Measurements from ENCODE around the gene RELL2.
A peak's percentile ranks its signal among the peaks of the same experiment; 100 is the strongest.

RELL2 gene

DNA sequence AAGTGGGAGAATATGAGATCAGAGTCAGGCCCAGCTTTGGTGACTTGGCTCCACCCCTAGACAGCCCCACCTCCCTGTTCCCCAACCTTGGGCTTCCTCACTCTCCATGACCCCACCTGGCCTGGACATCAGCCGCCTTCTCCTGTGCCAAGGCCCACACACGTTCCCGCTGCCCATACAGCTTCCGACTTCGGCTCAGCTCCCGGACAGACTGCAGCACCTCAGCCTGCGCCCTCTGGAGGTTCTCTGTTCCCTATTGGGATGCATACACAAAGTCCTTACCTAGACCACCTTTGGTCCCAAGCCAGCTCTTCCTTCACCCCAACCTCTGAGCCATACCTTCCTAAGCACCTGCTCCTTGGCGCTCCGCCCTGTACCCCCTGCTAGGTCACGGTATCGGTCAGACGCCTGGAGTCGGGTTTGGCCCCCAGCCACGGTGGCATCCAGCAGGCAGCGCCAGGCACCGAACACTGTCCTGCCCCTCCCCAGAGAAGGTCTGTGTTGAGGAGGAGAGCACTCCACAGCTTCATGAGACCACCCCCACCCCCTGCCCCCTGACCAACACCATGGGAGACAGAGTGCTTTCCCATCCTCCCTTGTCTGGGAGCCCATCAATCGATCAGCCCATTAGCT is 12.4 kb downstream of the RELL2 start:
- DNase-seq (ENCODE audit: low spot score), result no peak

DNA sequence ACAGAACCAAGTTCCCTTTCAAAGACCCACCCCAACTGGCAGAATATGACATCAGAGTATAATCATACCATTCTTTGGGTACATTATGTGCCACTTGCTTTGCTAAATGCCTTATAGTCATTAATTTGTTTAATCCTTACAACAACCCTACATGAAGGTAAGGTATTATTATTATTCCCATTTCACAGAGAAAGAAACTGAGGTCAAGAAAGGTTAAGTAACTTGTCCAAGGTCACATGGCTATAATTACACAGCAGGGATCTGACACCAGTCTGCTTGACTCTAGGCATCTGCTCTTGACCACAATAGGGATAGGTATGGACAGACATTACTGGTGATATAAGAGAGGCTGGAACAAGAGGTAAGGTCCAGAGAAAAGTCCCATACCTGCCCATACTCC is 13.2 kb downstream of the RELL2 start:
- no peak for DNase-seq (ENCODE audit: low spot score)

DNA sequence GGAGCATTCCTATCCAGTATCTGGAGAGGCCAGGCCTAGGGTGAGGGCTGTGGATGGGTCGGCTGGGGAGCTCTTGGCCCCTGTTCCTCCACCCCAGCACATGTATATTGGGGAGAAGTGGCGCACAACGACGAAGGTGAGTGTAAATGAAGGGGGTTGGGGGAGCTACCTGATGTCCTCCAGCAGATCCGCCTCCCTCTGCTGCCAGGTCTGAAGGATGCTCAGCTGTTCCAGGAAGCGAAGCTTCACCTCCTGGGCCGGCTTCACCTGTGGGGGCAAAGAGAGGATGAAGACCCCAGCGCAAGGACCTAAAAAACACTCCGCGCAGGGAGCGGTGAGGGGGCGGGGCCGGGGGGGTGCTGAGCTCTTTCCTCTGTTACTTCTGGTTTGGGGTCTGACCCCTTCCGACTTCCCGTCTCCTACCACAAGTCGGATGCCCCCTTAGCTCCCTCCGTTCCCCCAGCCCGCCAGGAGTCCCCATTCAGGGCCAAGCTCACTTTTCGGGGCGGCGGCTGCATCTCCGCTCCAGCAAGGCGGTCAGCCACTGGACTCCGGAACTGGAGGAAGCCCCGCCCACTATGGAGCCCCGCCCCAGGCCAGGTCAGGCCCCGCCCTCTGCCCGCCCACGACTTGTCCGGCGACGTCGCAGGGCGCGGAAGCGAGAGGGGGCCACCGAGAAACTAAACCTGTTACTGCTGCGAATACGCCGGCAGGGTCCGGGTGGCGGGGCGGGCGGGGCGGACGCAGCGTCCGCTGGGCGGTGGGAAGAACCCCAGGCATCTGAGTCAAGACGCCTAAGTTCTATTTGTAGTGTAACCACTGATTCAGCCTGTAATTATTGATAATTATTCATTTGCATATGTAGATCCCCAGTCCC is 14.3 kb downstream of the RELL2 start, which contains the start of gene FCHSD1:
Gene FCHSD1, minus strand, starts transcription at position 568 of the 877 bp plus-strand sequence. Its CDS starts 50 bp downstream, at position 518.
- peak; percentile 98 for DNase-seq (ENCODE audit: low spot score)

GRCh38 chr5:141651728-141652105 is 14.9 kb downstream of the RELL2 start:
- no peak for DNase-seq (ENCODE audit: low spot score)

GRCh38 chr5:141654298-141654697 is 17.5 kb downstream of the RELL2 start:
- peak; percentile 91 for DNase-seq (ENCODE audit: low spot score)

DNA sequence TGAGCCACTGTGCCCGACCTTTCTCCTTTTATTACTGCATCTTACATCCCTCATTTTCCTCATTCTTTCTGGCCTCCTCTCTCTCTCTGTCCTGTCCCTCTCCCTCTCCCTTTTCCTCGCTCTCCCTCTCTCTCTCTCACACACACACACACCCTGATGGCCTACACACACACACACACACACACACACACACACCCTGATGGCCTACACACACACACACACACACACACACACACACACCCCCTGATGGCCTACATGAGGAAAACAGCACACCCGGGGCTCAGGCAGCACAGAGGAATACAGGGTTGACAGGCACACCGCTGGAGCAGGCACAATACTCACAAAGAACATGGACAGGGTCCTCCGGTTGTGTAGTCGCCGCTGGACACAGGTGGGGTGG is 18.2 kb downstream of the RELL2 start:
- DNase-seq (ENCODE audit: low spot score), result no peak

DNA sequence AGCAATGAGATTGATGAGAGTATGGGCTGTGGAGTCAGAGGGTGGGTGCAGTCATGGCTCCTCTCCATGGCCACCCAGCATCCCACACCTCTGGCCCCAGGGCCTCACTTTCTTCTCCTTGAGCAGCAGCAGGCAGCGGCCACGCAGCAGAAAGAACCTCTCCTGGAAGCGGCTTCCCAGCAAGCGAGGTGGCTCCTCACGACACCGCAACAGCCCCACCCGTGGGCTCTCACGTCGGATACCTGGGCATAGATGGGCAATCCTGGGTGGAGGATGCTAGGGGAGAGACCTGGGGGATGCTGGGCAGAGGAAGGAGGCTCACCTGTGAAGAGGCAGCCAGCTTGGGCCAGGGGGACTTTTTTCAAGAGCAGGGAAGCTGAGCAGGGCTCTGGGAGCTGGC is 19.6 kb downstream of the RELL2 start:
- no peak for DNase-seq (ENCODE audit: low spot score)

DNA sequence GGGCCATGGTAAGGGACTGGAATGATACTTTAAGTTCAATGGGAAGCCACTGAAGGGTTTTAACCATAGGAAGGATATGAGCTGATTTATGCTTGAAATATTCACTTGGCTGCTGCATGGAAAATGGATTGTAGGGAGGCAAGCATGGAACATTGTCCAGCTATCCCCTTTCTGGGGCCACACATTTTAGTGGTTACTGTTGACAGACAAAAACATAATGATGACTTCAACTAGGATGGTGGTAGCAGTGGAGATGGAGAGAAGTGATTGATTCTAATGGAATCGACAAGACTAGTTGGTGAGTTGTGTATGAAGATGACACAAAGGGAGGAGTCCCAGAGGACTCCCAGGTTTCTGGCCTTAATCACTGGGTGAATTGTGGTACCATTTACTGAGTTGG is 20.6 kb downstream of the RELL2 start:
- no peak for DNase-seq (ENCODE audit: low spot score)

- DNase-seq (ENCODE audit: low spot score), result peak; percentile 85
These were observed 21.2 kb downstream of the RELL2 start for GRCh38 chr5:141657937-141658545.

DNA sequence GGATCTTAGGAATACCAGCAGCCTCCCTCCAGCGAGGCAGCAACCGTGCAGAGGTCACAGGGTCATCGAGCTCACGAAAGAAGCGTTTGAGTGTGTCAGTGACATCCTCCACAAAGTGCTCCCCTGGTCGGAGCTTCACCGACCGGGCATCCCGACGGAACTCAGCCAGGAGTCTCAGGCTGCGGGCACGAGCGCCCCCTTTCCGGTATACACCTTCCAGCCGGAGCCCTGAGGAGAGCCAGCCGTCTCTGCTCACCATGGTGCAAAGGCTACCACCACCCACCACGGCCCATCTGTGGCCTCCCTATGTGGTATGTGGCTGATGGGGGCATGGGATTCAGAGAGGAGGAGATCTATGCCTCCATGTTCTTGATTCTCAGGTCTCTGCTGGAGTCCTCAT is 25.2 kb downstream of the RELL2 start:
- DNase-seq (ENCODE audit: low spot score), result no peak

DNA sequence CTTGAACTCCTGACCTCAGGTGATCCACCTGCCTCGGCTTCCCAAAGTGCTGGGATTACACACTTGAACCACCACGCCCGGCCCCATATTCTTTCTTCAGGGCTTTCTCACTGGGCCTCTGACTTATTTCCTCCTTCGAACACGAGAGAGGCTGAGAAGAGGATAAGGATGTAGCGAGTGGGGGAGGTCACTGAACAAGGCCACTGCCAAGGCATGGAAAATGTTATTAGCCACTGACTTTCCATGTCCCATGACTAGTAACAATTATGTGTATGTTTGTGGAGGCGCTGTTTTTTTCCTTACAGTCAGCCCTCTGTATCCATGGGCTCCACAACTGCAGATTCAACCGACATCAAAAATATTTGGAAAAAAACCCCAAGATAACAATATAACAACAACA is 26.7 kb downstream of the RELL2 start:
- DNase-seq (ENCODE audit: low spot score), result no peak

DNA sequence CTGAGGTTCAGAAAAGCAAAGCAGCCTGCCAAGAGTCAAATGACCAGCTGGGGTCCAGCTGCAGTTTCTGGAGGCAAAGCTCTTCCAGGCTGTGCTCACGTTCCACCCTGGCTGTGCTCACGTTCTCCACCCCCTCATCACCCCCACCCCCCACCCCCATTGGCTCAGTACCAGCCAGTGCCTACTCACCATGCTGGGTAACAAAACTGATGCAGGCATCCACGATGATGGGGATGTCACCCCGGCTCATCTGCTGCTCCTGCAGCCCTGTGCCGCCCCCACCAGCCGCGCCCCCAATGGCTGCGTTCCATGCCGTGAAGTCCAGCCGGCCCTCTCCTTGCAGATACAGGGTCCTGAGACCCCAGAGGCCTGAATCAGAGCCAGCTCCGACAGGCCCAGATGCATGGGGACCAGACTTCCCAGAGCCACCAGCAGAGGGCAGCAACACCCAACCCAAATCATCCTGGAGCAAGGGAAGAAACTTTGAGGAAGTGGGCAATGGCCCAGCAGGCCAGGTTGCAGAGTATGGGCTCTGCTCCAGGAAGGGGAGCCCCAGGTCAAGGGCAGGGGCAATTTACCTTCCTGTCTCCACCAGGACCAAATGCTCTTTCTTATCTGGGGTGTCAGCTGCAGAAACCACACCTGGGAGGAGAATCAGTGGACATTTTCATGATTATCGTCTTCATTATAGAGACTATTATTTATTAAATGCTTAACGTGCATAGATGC is 28.1 kb downstream of the RELL2 start:
- DNase-seq (ENCODE audit: low spot score), result peak; percentile 84

DNA sequence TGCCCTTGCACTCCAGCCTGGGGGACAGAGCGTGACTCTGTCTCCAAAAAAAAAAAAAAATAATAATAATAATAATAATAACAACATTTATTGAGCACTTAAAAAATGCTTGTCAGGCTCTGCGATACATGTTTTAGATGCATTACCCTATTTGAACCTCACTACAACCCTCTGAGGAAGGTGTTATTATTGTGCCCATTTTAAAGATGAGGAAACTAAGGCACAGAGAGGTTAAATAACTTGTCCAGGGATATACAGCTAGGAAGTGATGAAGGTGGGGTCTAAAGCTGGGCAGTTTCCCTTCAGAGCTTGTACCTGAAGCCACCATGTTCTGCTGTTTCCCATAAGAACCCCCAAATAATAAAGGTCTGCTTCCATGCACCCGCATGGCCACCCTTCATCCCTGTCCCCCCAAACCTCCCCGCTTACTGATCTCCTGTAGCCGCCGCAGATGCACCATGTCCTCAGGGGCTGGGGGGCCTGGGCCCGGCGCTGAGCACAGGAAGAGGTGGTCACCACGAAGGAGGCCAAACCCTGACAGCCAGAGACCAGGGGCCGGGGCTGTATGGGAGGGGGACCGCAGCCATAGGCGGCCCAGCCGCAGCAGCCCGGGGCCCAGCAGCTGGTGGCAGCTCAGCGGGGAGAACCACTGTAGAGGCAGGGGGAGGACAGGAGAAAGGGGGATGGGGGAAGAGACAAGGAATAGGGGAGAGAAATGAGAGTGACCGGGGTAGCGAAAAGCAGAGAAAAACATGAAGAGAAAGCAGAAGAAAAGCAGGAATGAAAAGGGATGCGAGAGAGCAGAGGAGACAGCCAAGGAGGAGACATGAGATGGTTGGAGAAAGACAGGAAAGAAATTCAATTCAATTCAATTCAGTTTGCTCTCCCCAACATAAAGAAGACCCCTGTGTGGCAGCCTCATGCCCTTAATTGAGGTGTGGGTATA is 29.5 kb downstream of the RELL2 start:
- no peak for DNase-seq (ENCODE audit: low spot score)

- no peak for DNase-seq (ENCODE audit: low spot score)
These were observed 31.9 kb downstream of the RELL2 start for GRCh38 chr5:141668601-141669265.

DNA sequence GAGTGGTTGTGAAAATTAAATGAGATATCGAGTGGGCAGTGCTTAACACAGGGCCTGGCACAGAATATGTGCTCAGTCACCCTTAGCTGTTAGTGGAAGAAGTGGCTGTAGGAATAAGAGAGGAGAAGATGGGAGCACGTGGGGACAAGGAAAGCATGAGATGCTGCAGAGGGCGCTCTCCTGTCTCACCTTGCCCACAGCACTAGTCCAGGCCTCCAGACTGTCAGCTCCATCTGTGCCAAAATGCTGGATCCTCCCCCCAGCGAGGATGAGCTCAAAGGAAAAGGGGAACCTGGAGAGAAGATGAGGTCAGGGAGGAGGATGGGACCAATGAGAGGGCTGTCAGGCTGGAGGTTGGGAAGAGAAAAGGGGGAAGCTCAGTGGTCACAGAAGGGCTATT is 32.7 kb downstream of the RELL2 start:
- DNase-seq (ENCODE audit: low spot score), result no peak

DNA sequence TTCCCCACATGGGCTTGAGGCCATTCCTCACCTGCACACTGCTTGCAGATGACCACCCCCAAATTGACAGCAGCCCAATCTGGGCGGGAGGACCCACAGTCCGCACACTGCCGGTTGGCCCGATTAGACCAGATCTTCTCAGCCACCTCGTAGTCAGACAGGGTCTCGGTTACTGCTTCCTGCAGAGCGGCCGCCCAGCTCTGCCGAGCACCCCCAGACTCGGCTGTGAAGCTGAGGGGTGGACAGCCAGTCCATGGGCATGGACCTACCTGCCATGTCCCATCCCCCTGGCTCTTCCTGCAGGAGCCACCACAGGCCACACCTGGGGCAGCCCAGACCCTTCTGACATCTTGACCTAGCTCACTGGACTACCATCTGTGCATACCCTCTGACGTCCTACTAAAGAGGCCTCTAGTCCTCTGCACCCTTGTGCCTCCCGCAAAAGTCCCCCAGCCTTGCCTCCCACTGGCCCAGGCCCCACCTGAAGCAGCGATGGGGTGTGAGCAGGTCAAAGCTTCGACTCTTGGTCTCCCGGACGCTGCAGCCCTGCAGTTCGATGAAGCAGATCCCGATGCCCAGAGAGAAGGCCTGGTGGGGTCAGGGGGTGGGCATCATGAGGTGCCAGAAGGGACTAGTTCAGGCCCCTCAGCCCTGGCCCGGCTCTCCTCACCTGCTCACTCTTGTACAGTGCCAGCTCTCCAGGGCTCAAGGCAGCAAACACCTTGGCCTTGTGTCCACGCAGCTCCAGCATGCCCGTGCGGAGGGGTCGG is 35.5 kb downstream of the RELL2 start:
- DNase-seq (ENCODE audit: low spot score), result no peak

GRCh38 chr5:141672841-141673813 is 36.3 kb downstream of the RELL2 start:
- DNase-seq (ENCODE audit: low spot score), result no peak

DNA sequence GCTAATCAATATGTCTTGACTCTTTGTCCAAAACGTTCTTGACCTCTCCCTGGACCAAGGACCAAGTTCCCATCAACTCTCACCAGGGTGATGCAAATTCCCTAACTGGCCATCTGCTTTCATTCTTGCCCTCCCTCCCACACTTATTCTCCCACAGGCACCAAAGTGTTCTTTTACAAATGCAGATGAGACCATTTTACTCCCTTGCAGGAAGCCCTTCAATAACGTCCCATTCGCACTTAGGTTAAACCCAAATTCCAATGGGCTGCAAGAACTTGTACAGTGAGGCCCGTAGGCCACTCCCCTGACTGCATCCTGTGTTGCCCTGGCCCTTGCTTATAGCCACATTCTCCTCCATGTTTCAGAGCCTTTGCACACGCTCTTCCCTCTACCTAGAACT is 38.0 kb downstream of the RELL2 start:
- DNase-seq (ENCODE audit: low spot score), result no peak

DNA sequence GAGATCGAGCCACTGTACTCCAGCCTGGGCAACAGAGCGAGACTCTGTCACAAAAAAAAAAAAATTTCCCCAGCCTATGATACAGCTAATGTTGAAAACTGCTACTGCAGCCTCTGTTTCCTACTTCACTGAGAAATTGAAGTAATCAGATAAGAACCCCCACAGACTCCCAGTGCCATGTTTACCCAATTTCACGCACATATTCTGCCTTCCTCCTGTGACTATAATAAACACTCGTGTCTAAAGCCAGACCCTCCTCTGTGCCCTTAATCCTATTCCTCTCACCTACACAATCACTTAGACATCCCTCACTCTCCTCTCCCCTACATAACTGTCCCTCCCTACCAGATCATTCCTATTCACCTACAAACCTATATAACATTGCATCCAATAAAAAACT is 38.9 kb downstream of the RELL2 start:
- no peak for DNase-seq (ENCODE audit: low spot score)

Measured in AG08395 (cell line).